ENCODE results near the gene WDR35.

The WDR35 gene

GRCh38 chr2:20015482-20016083 is 25.7 kb upstream of the WDR35 start:
- no peaks in the 10 kb centered on the region for H3K9me3 ChIP-seq
- peak; percentile 51 to 65 for TF ChIP-seq CTCF (IDR thresholded peaks at IDR 0.05)
- H3K27me3 ChIP-seq = no peaks in the 10 kb centered on the region
- no peak overlapping the region for H3K4me3 ChIP-seq
- no peak for DNase-seq
- intact Hi-C loops (cut with DNase I; ENCODE audit: low total_unique reads) = no loop called here
- H3K36me3 ChIP-seq = no peaks in the 10 kb centered on the region
- H3K4me1 ChIP-seq = peaks cover 0 to 14% (median 12%) of the 10 kb centered on the region in 4 donors
- no peak overlapping the region for H3K27ac ChIP-seq

GRCh38 chr2:20013126-20013849 is 23.4 kb upstream of the WDR35 start:
- Histone ChIP-seq H3K4me1 (peaks cover 0 to 14% (median 12%) of the 10 kb centered on the region in 4 donors), H3K36me3 (no peaks in the 10 kb centered on the region), H3K4me3 (peak overlapping the region; percentile 56 to 68), H3K9me3 (no peaks in the 10 kb centered on the region), H3K27me3 (no peaks in the 10 kb centered on the region), H3K27ac (peak overlapping the region; percentile 67 to 77)
- no peak for DNase-seq
- intact Hi-C loops (cut with DNase I; ENCODE audit: low total_unique reads) = loop anchor here (2.0 kb wide), 1 partner anchor 84 kb away; no protein-coding TSS in a partner anchor
- TF ChIP-seq CTCF (IDR thresholded peaks at IDR 0.05) = no peak

DNA sequence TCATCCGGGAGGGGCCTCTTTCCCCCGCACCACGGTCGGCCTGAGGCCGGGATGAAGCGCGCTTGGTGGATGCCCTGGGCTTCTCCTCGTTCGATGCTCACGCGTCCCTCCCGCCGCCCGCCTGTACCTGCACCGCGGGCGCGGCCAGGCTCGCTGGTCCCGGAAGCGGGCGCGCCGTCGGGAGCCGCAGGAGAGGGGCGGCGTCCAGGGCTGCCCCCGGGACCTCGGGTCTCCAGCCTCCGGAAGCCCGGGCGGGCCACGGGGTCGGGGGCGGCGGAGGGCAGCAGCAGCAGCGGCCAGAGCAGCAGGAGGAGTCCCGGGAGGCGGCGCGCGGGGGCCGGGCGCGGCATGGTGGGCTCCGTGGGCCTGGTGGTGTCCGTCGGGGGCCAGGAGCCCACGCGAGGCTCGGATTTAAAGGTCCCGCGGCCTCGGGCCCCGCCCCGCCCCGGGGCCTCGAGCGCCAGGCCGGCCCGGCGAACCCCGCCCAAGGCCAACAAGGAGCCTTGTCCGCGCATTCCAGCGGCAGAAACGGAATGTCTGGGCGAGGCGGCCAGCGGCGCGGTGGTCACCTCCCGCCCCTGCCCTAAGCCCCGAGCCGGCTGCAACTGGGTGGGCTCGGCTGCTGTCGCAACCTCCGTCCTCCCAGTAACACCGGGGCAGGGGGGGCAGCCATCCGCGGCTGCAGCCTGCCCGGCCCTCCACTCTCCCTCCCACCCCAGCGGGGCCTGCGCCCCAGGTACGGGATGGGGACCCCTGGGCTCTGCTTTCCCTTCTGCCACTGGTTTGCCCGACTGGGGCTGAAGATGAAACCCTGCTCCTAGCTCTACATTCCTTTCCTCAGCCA is 22.6 kb upstream of the WDR35 start, which contains the start of gene MATN3:
Gene MATN3, minus strand, starts transcription at position 387 of the 844 bp plus-strand sequence. Its CDS starts 37 bp downstream, at position 350.
- intact Hi-C loops (cut with DNase I; ENCODE audit: low total_unique reads) = loop anchor here (2.0 kb wide), 1 partner anchor 84 kb away; no protein-coding TSS in a partner anchor
- H3K4me3 ChIP-seq = peak within 1 kb of the TSS; percentile 56 to 68
- DNase-seq = no peak
- H3K27ac ChIP-seq = peak within 1 kb of the TSS; percentile 67 to 77
- no peaks in the 10 kb centered on the region for H3K9me3 ChIP-seq
- H3K36me3 ChIP-seq = no peaks in the 10 kb centered on the region
- peaks cover 0 to 14% (median 12%) of the 10 kb centered on the region in 4 donors for H3K4me1 ChIP-seq
- no peaks in the 10 kb centered on the region for H3K27me3 ChIP-seq
- no peak for TF ChIP-seq CTCF (IDR thresholded peaks at IDR 0.05)

DNA sequence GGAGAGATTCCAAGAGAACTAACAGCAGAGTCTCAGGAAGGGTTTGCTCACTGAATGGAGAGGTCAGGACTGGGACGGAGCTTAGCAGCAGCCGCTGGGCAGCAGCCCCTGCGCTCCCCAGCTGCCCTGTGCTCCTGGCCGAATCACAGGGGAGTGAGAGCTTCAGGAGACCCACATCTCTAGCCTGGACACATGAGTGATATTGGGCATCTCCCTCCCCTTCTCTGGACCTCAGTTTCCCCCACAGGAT is 22.1 kb upstream of the WDR35 start:
- H3K27me3 ChIP-seq = no peaks in the 10 kb centered on the region
- intact Hi-C loops (cut with DNase I; ENCODE audit: low total_unique reads) = loop anchor here (2.0 kb wide), 1 partner anchor 85 kb away; no protein-coding TSS in a partner anchor
- no peaks in the 10 kb centered on the region for H3K36me3 ChIP-seq
- H3K27ac ChIP-seq = peak overlapping the region in 1 of 2 donors; percentile 77
- H3K4me1 ChIP-seq = peaks cover 0 to 14% (median 12%) of the 10 kb centered on the region in 4 donors
- no peak for TF ChIP-seq CTCF (IDR thresholded peaks at IDR 0.05)
- H3K9me3 ChIP-seq = no peaks in the 10 kb centered on the region
- peak overlapping the region; percentile 56 to 68 for H3K4me3 ChIP-seq
- no peak for DNase-seq

DNA sequence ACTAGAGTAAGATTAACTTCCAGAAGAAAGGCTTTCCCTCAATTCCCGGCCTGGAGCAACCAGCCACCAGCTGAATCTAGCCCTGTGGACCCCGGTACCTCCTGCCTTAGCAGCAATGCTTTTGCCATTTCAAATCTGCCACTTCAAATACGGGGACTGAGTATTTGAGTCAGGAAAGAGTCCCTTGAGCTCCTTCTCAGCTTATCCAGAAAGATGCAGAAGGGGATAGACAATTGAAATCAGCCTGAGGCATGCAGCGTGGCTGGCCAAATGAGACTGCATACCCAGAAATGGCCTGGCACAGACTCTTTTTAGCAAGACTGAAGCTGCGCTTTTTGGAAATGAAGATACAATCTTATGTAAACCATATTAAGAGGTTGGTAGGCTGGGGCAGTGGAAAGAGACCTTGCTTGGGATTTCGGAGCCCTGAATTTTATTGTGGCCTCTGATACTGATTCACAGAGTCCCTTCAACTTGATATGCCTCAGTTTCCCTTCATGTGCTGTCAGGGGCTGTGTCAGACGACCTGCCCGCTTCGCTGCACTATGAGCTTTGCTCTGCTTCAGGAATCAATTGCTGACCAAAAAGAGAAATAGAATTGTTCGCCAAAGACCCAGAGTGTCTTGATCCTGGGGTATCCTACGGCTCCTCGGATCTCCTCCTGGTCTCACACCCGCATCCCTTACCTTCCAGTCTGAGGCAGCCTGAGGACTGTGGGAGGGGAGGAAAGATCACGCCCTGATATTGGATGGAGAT is 21.5 kb upstream of the WDR35 start:
- no peak for TF ChIP-seq CTCF (IDR thresholded peaks at IDR 0.05)
- DNase-seq = no peak
- Histone ChIP-seq H3K9me3 (no peaks in the 10 kb centered on the region), H3K4me1 (peaks cover 0 to 14% (median 12%) of the 10 kb centered on the region in 4 donors), H3K27me3 (no peaks in the 10 kb centered on the region), H3K27ac (no peak overlapping the region), H3K36me3 (no peaks in the 10 kb centered on the region), H3K4me3 (no peak overlapping the region)
- intact Hi-C loops (cut with DNase I; ENCODE audit: low total_unique reads) = loop anchor here (2.0 kb wide), 1 partner anchor 85 kb away; no protein-coding TSS in a partner anchor
